ENCODE data around the gene WIPF3.
"Not testable (repeated sequence)": the region's sequence is repeated elsewhere in the genome, so short reads cannot be mapped to it uniquely, and the experiment has no call there.

Gene WIPF3

DNA sequence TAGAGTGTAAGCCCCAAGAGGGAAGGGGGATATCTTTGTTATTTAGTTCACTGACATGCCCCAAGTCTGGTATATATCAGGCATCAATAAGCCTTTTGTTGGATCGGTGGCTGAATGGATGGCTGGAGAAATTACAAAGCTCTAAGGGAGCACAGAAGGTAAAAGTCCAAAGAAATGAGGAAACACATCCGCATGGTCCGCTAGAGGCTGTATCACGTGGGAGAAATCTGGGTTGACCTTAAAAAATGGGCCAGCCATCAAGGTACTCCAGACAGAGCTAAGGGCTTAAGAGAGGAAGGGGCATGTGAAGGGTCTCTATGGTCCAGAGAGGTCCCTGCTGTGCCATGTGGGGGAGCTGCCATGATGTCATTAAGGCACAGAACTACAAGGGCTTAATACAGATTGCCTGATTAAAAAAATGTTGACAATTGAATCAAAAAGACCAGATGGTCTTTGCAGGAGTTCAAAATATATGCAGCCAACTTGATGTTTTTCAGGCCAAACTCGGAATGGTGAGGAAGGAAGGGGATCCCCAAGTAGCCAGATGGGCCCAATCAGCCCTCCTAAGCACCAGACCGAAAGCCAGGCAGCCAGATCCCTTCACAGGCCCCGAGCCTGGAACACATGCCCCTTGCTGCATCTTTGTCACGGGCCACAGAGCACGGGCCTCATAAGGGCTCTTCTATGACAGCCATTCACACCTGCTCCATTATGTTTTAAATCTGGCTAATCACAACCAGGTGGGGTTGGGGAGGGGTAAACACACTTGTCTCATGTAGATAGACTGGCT lies 151.4 kb downstream of the WIPF3 start:
- no peak for DNase-seq

GRCh38 chr7:29958667-29959358 lies 152.5 kb downstream of the WIPF3 start:
- no peak for DNase-seq

DNA sequence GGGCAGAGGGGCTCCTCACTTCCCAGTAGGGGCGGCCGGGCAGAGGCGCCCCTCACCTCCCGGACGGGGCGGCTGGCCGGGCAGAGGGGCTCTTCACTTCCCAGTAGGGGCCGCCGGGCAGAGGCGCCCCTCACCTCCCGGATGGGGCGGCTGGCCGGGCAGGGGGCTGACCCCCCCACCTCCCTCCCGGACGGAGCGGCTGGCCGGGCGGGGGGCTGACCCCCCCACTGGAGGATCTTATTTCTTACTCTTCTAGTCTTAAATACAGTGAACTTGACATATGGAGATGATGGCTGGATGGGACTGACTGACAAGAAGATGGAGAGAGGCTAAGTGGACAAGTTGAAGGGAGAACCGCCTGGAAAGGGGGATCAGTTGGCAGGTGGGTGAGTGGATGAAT lies 155.3 kb downstream of the WIPF3 start:
- DNase-seq = not testable (repeated sequence)

DNA sequence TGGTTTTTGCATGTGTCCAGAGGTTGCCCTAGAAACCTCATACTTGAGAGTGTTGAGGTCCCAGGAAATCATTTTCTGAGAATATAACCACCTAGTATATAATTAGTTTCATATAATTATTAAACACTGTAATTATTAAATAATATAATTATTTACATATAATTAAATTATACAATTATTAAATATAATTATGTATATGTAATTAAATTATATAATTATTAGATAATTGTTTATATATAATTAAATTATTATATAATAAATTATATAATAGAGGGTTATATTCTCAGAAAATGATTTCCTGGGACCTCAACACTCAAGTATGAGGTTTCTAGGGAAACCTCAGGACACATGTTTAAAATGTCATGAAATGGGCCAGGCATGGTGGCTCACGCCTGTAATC lies 155.7 kb downstream of the WIPF3 start:
- no peak for DNase-seq

DNA sequence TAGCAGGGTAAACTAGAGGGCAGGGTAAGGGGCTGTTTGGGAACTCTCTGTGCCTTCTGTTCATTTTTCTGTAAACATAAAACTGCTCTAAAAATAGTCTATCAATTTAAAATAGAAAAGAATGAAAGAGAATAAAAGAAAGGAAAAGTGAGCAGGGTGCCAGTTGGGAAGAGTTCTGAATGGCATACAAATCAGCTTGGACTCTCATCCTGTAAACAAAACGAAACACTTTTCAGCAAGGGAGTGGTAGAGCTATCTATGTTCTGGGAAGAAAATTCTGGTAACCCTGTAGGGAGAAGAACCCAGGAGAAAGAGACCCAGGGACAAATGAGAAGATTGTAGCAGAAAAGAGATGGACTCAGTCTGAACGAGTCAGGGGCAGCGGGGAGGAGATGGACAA lies 158.7 kb downstream of the WIPF3 start:
- no peak for DNase-seq

Data from CD4-positive, alpha-beta T cell treated with Interleukin-10 for 1 hour (primary cell).